K562 (cell line): Measurements from ENCODE around the gene NT5DC1.

ENCODE experiments used
- CBFB ChIP-seq: sonication (generic); formaldehyde crosslinking; IDR thresholded peaks from 2 replicates; pipeline ENCODE4 v1.4.0; 2020; ENCODE audit warnings: mild to moderate bottlenecking, missing genetic modification reagents
- EP300 ChIP-seq: IDR thresholded peaks from 2 replicates; pipeline ENCODE4 v1.6.1; 2012; ENCODE audit warnings: low read length, improper control_type of control experiment
- TARDBP ChIP-seq: fragments of 450-650 bp; IDR thresholded peaks from 2 replicates; pipeline ENCODE4 v1.6.1; 2016
- ZNF644 ChIP-seq: fragments of 200-800 bp; sonication (Bioruptor generic); IDR thresholded peaks from 2 replicates; pipeline ENCODE4 v1.6.1; 2016; ENCODE audit warnings: low read depth, missing genetic modification characterization, missing compliant biosample characterization

DNA sequence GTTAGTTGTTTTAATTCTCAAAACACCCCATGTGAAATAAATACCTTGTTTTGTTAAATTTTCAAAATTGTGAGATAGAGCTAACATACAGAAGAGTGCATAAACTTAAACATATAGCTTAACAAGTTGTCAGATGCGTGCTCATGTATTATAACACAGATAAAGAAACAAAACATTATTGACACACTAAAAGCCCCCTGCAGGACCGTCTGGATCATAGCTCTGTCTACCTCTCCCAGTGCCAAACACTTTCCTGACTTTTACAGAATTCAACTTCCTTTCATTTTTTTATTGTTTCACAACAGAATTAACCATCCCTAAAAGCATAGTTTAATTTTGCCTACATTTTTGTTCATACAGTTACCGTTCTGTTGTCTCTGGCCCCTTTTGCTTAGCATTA, 22.1 kb upstream of the NT5DC1 start:
- no peak for TF ChIP-seq TARDBP
- TF ChIP-seq EP300, result no peak
- no peak for TF ChIP-seq ZNF644
- no peak for TF ChIP-seq CBFB
